HG02973 (cell line): ENCODE data around the gene SPINT2.
"Not testable (repeated sequence)": the region's sequence is repeated elsewhere in the genome, so short reads cannot be mapped to it uniquely, and the experiment has no call there.

Experiments
- ATAC-seq: cut with Tn5 transposase; IDR thresholded peaks from one replicate; pipeline ENCODE4 v1.9.1; 2021; ENCODE audit warnings: moderate library complexity; ENCODE audit not compliant: unreplicated experiment

The SPINT2 gene, protein sequence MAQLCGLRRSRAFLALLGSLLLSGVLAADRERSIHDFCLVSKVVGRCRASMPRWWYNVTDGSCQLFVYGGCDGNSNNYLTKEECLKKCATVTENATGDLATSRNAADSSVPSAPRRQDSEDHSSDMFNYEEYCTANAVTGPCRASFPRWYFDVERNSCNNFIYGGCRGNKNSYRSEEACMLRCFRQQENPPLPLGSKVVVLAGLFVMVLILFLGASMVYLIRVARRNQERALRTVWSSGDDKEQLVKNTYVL

GRCh38 chr19:38264486-38265212 is at the start of gene SPINT2:
SPINT2 (plus strand) TSS chr19:38264573; CDS start chr19:38264893, 320 bp downstream.
- ATAC-seq: peak; percentile 29

- ATAC-seq: no peak
Measured at GRCh38 chr19:38216785-38217641, 47.4 kb upstream of the SPINT2 start.

- ATAC-seq: no peak
Measured at GRCh38 chr19:38218204-38218603, 46.2 kb upstream of the SPINT2 start.

GRCh38 chr19:38219221-38219620 is 45.2 kb upstream of the SPINT2 start:
- no peak for ATAC-seq

GRCh38 chr19:38221421-38221820 is 43.0 kb upstream of the SPINT2 start:
- ATAC-seq: no peak

DNA sequence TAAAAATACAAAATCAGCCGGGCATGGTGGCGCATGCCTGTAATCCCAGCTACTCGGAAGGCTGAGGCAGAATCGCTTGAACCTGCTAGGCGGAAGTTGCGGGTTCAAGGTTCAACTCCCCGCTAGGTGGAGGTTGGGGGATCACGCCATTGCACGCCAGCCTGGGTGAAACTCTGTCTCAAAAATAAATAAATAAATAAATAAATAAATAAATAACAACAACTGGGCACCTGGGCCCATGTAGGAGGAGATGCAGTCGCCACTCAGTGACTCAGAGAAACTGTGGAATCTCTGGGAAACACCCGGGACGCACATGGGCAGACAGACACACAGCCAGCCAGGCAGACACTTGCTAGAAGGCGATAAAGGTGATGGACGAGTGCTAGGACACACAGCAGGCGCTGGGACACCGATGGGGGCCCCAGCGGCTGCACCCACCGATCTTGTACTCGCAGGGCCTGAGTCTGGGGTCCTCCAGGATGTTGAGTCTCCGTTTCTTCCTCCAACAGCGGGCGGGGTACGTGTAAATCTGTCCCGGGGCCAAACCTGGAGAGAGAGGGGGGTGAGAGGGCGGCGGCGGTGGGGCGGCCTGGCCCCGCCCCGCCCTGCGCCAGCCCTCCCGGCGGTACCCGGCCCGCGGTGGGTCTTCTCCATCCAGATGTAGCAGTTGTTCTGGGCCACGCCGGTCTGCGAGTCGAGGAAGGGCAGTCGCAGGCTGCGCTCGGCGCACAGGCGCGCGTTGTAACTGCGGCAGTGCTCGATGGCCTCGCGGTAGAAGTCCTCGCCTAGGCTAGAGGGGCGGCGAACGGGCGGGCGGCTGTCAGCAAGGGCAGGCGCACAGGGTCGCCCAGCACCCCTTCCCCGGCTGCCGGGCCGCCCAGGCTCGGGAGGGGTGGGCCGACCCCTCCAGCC is 42.2 kb upstream of the SPINT2 start:
- no peak for ATAC-seq

GRCh38 chr19:38223119-38223523 is 41.3 kb upstream of the SPINT2 start:
- ATAC-seq: no peak

DNA sequence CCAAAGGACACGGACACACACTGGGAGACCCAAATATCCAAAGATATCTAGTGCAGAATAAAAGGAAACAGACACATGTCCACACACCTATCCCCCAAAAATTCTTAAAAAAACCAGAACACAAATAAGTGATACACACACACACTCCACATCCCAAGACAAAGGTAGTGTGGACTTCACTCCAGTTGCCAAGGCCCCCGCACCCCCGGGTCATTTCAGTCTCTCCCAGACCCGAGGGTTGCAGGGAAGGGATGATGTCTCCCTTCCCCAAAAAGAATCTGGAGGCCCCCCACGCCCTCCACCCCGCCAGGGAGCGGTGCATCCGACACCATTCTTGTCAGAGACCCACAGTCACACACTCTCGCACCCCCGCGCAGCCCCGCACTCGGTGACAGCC is 40.8 kb upstream of the SPINT2 start:
- ATAC-seq: no peak

DNA sequence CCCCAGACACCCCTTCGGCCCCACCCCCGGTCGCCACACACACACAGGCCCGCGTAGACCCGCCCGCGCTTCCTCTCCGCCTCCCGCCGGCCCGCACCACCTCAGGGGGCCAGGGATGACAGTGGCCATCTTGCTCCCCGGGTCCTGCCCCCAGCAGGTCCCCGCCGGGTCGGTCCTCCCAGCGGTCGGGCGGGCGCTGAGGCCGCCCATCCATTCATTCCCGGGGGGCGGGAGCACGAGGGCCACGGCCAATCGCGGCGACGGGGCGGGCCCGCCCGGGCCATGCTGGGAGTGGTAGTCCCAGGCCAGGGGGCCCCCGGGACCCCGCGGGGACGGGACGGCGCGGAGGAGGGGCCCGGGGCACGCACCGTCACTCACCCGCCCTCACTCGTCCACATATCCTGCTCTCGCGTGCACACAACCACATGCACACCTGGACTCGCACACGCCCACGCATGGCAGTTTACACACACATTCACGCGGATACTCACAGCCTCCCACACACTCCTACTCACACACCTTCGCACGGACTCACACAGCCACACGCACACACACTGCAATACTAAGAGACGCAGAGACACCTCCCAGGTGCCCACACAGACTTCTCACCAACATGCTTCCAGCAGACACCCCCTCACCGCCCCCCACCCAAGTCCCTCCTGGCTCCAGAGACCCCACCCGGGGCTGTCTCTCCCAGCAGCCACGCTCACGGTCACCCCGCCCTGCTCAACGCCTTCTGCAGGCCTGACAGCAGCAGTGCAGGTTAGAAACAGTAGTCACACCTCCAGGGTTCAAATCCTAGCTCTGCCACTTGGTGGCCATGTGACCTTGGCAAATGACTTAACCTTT is 40.1 kb upstream of the SPINT2 start, which contains the start of gene DPF1:
DPF1 (minus strand) TSS at position 209 of the 849 bp plus-strand sequence; CDS start at position 129, 80 bp downstream.
- peak; percentile 69 for ATAC-seq

- ATAC-seq: not testable (repeated sequence)
Measured at GRCh38 chr19:38224863-38225218, 39.5 kb upstream of the SPINT2 start.

- no peak for ATAC-seq
Measured at GRCh38 chr19:38227287-38228004, 36.9 kb upstream of the SPINT2 start.

GRCh38 chr19:38228005-38228377 is 36.4 kb upstream of the SPINT2 start:
- ATAC-seq: no peak

DNA sequence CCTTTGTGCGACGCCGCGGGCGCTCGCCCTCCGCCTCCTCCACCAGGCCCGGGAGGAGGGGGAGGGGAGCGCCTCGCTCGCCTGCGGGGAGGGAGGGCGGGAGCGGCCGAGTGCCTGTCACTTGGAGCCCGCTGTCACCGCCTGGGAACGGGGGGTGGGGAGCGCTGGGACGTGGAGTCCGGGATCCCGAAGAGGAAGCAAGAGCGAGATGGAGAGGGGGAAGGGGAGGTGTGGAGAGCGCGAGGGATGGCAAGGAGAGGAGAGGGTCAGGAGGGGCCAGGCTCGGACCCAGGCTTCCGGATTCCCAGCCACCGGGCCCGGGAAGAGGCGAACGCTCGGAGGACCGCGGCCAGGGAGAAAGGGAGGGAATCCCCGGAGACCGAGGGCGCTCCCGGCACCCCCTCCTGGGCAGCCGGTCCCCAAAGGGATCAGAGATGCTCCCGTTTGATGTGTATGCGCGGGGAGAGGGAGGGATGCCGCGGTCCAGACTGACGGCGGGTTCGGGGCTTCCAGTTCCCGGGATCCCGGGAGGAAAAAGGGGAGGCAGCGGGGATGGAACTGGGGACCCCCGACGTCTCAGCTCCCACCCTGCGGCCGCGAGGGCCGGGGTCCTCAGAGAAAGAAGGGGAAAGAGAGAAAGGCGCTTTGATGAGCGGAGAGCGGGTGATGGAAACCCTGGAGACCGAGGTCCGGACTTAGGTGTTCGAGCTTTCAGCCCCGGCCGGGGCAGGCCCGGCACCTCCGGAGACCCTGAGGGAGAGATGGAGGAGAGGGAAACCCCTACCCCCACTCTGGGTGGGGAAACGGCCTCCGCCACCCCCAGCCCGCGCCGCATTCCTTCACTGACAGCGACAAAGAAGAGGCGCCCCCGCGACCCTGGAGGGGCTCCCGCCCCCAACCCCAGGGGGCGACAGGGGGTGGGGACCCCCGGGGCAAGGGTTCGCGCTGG is 35.6 kb upstream of the SPINT2 start:
- no peak for ATAC-seq

DNA sequence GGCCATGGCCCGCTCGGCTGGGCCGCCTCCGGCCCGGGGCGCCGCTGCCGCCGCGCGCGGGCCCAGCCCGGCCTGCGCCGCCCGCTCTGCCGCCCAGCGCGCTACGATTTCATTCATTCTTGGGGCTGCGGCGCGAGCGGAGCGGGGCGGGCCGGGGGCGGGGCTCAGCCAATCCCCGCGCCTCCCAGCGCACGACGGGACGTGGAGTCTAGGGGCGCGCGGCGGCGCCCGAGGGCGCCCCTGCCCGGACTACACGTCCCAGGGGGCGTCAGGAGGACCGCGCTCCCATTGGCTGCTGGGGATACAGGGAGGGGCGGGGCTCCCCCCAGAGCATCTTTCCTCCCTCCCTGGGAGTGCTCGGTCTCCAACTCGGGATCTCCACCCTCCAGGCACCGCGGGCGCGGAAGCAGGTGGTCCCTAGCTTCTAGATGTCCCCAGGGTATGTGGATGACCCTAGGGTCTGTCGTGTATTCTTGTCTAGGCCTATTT is 34.7 kb upstream of the SPINT2 start:
- ATAC-seq: peak; percentile 55

GRCh38 chr19:38230506-38231133 is 33.8 kb upstream of the SPINT2 start:
- ATAC-seq: not testable (repeated sequence)

- no peak for ATAC-seq
Measured at GRCh38 chr19:38231918-38232317, 32.5 kb upstream of the SPINT2 start.

GRCh38 chr19:38233740-38234251 is 30.6 kb upstream of the SPINT2 start:
- no peak for ATAC-seq
